GM23338 (cell line): ENCODE data around the gene RPH3AL. TPM values are rescaled to one million over a fixed set of nuclear protein-coding genes. Genes with fewer than 3 reads are reported as not detected.

Experiments
- ATAC-seq: fragments of 200-7000 bp; cut with Tn5 transposase; 3 replicates; pipeline ENCODE4 v1.9.1; 2020
- DNase-seq: peaks from one replicate; pipeline ENCODE4 v3.0.0-alpha.2; 2015; ENCODE audit warnings: low spot score
- H2AFZ ChIP-seq: fragments of 200-600 bp; sonication (generic); 2 replicates; pipeline ENCODE4 v1.8.0; 2016; ENCODE audit warnings: antibody characterized with exemption, mild to moderate bottlenecking, moderate library complexity
- H3F3A ChIP-seq: fragments of 200-600 bp; sonication (generic); replicated peaks from 2 replicates; pipeline ENCODE4 v1.8.0; 2017; ENCODE audit warnings: antibody characterized with exemption, mixed run types, low read depth
- H3K27ac ChIP-seq: fragments of 200-600 bp; sonication (generic); 2 replicates; pipeline ENCODE4 v1.6.1; 2016; ENCODE audit warnings: low read depth
- H3K27me3 ChIP-seq: fragments of 200-600 bp; sonication (generic); 2 replicates; pipeline ENCODE4 v1.8.0; 2016; ENCODE audit warnings: mild to moderate bottlenecking, mixed run types, moderate library complexity; ENCODE audit not compliant: insufficient read depth
- H3K36me3 ChIP-seq: fragments of 200-600 bp; sonication (generic); 2 replicates; pipeline ENCODE4 v1.8.0; 2016; ENCODE audit warnings: mild to moderate bottlenecking; ENCODE audit not compliant: insufficient read depth
- H3K4me1 ChIP-seq: fragments of 200-600 bp; sonication (generic); 2 replicates; pipeline ENCODE4 v1.8.0; 2016; ENCODE audit warnings: mild to moderate bottlenecking, moderate library complexity; ENCODE audit not compliant: insufficient read depth
- H3K4me2 ChIP-seq: fragments of 200-600 bp; sonication (generic); 2 replicates; pipeline ENCODE4 v1.7.1; 2017; ENCODE audit warnings: mixed run types
- H3K4me3 ChIP-seq: fragments of 200-600 bp; sonication (generic); 2 replicates; pipeline ENCODE4 v1.6.1; 2016; ENCODE audit warnings: mixed run types
- H3K79me2 ChIP-seq: fragments of 200-600 bp; sonication (generic); replicated peaks from 2 replicates; pipeline ENCODE4 v1.8.0; 2017; ENCODE audit warnings: mild to moderate bottlenecking; ENCODE audit not compliant: insufficient read depth
- H3K9me2 ChIP-seq: fragments of 200-600 bp; sonication (generic); 2 replicates; pipeline ENCODE4 v1.8.0; 2017; ENCODE audit not compliant: insufficient read depth
- H4K20me1 ChIP-seq: fragments of 200-600 bp; sonication (generic); replicated peaks from 2 replicates; pipeline ENCODE4 v1.8.0; 2017; ENCODE audit warnings: mild to moderate bottlenecking; ENCODE audit not compliant: insufficient read depth
- H3K27ac Mint-ChIP-seq: 2 replicates; pipeline ENCODE4 v1.8.0; 2020; ENCODE audit warnings: inconsistent platforms, mild to moderate bottlenecking, moderate library complexity, mixed read lengths
- H3K27me3 Mint-ChIP-seq: 3 replicates; pipeline ENCODE4 v1.8.0; 2022; ENCODE audit warnings: low read depth, mild to moderate bottlenecking, moderate library complexity, mixed read lengths, inconsistent platforms; ENCODE audit not compliant: insufficient read depth, poor library complexity
- H3K36me3 Mint-ChIP-seq: 3 replicates; pipeline ENCODE4 v1.8.0; 2021; ENCODE audit warnings: low read depth, mild to moderate bottlenecking, inconsistent platforms, moderate library complexity, mixed read lengths
- H3K4me1 Mint-ChIP-seq: 3 replicates; pipeline ENCODE4 v1.8.0; 2020; ENCODE audit warnings: mild to moderate bottlenecking, inconsistent platforms, mixed read lengths
- H3K4me3 Mint-ChIP-seq: 3 replicates; pipeline ENCODE4 v1.8.0; 2021; ENCODE audit warnings: moderate library complexity, mild to moderate bottlenecking, inconsistent platforms, mixed read lengths
- H3K9me3 Mint-ChIP-seq: 3 replicates; pipeline ENCODE4 v1.8.0; 2020; ENCODE audit warnings: moderate library complexity, mild to moderate bottlenecking, inconsistent platforms, mixed read lengths
- CREB1 ChIP-seq: fragments of 250-450 bp; sonication (Bioruptor Pico); IDR thresholded peaks from 2 replicates; pipeline ENCODE4 v1.5.0; 2020; ENCODE audit warnings: low read depth, mild to moderate bottlenecking, moderate library complexity
- ETS1 ChIP-seq: IDR thresholded peaks from 2 replicates; pipeline ENCODE4 v1.6.1; 2016; ENCODE audit warnings: antibody characterized with exemption
- EZH2 ChIP-seq: fragments of 200-600 bp; sonication (generic); IDR thresholded peaks from one replicate; pipeline ENCODE4 v1.8.0; 2017; ENCODE audit warnings: antibody characterized with exemption, mild to moderate bottlenecking, low read depth; ENCODE audit not compliant: unreplicated experiment
- NANOG ChIP-seq: IDR thresholded peaks from 2 replicates; pipeline ENCODE4 v1.6.1; 2016; ENCODE audit warnings: antibody characterized with exemption, borderline replicate concordance
- POLR2AphosphoS5 ChIP-seq: IDR thresholded peaks from 2 replicates; pipeline ENCODE4 v1.6.1; 2016; ENCODE audit warnings: antibody characterized with exemption, low read depth
- REST ChIP-seq: IDR thresholded peaks from one replicate; pipeline ENCODE4 v1.6.1; 2018; ENCODE audit warnings: antibody characterized with exemption; ENCODE audit not compliant: unreplicated experiment
- ZNF114 ChIP-seq: fragments of 250-450 bp; sonication (Bioruptor Pico); IDR thresholded peaks from 2 replicates; pipeline ENCODE4 v1.5.0; 2020; ENCODE audit warnings: mild to moderate bottlenecking, moderate library complexity
- ZNF462 ChIP-seq: fragments of 250-450 bp; sonication (Bioruptor Pico); IDR thresholded peaks from 2 replicates; pipeline ENCODE4 v1.5.0; 2020; ENCODE audit warnings: mild to moderate bottlenecking, moderate library complexity
- polyA plus RNA-seq: library from polyadenylated mRNA; unstranded; fragments of >200 nt; fragmentation: Nextera tagmentation; extraction: Ambion mirVana; gene quantifications from 2 replicates; pipeline ENCODE4 v1.2.1, GENCODE V29; 2016
- total RNA-seq: library from RNA; depleted of rRNA; stranded (reverse); fragments of >200 nt; shearing (Covaris generic); gene quantifications from 2 replicates; pipeline ENCODE4 v1.2.3, GENCODE V29; 2014

The RPH3AL gene
- total and polyA plus RNA-seq, 2 experiments from 2014 or later, result 2.7 to 6.3 TPM

GRCh38 chr17:233473-233941 lies 119.1 kb downstream of the RPH3AL start:
- Mint-ChIP-seq H3K9me3 (no peaks in the 10 kb centered on the region), H3K36me3 (no peaks in the 10 kb centered on the region), H3K4me1 (peaks cover 42% of the 10 kb centered on the region), H3K27me3 (peaks cover 22% of the 10 kb centered on the region), H3K27ac (no peak overlapping the region; the same call in 1 of the 2 replicates), H3K4me3 (no peak overlapping the region)
- no peak for ATAC-seq
- Histone ChIP-seq H3K36me3 (no peaks in the 10 kb centered on the region), H3K27ac (no peak overlapping the region), H3F3A (no peaks in the 10 kb centered on the region), H3K4me1 (no peaks in the 10 kb centered on the region; the same call in 1 of the 2 replicates), H3K4me3 (no peak overlapping the region), H2AFZ (no peak overlapping the region), H3K4me2 (no peak overlapping the region), H3K27me3 (no peaks in the 10 kb centered on the region), H4K20me1 (no peaks in the 10 kb centered on the region), H3K9me2 (no peaks in the 10 kb centered on the region), H3K79me2 (no peaks in the 10 kb centered on the region)
- TF ChIP-seq ZNF114 (CRISPR knock-in tag) (no peak), EZH2 (no peak), NANOG (no peak), ETS1 (no peak), CREB1 (CRISPR knock-in tag) (no peak), POLR2AphosphoS5 (no peak), ZNF462 (no peak), REST (no peak)
- no peak for DNase-seq
